Liver (tissue), 9 donors: ENCODE data around the gene CSMD2. TPM values are rescaled to one million over a fixed set of nuclear protein-coding genes. Genes with fewer than 3 reads are reported as not detected.

ENCODE experiments used
- DNase-seq: peaks from one replicate; pipeline ENCODE4 v3.0.0-alpha.2; 2017; ENCODE audit warnings: low spot score
- H3K27ac ChIP-seq, 2 donors: one replicate each; pipeline ENCODE4 v1.7.0; 2013; ENCODE audit warnings: inconsistent platforms in 2 of 2, low read length in 2 of 2, control low read depth in 1 of 2, low read depth in 1 of 2, mild to moderate bottlenecking in 1 of 2
- H3K27me3 ChIP-seq, 4 donors: one replicate each; pipeline versions ENCODE4 v1.6.1 to v1.7.0; 2013; ENCODE audit warnings: low read length in 3 of 4, inconsistent platforms in 1 of 4, mild to moderate bottlenecking in 1 of 4, moderate library complexity in 1 of 4; ENCODE audit not compliant: control insufficient read depth in 4 of 4, insufficient read depth in 4 of 4
- H3K36me3 ChIP-seq, 4 donors: one replicate each; pipeline versions ENCODE4 v1.6.1 to v1.7.0; 2013; ENCODE audit warnings: low read length in 3 of 4, mild to moderate bottlenecking in 3 of 4, low read depth in 1 of 4, moderate library complexity in 1 of 4; ENCODE audit not compliant: control insufficient read depth in 4 of 4, insufficient read depth in 3 of 4
- H3K4me1 ChIP-seq, 4 donors: one replicate each; pipeline versions ENCODE4 v1.6.1 to v1.7.0; 2013; ENCODE audit warnings: low read length in 3 of 4, mild to moderate bottlenecking in 3 of 4, moderate library complexity in 1 of 4; ENCODE audit not compliant: control insufficient read depth in 4 of 4, insufficient read depth in 4 of 4
- H3K4me3 ChIP-seq, 3 donors: one replicate each; pipeline versions ENCODE4 v1.6.1 to v1.7.0; 2013; ENCODE audit warnings: low read length in 3 of 3, control low read depth in 1 of 3, low read depth in 1 of 3, mild to moderate bottlenecking in 1 of 3
- H3K9ac ChIP-seq, 2 donors: one replicate each; pipeline ENCODE4 v1.7.0; 2013; ENCODE audit warnings: low read length in 2 of 2, mild to moderate bottlenecking in 2 of 2, moderate library complexity in 2 of 2, control low read depth in 1 of 2, low read depth in 1 of 2
- H3K9me3 ChIP-seq, 4 donors: one replicate each; pipeline versions ENCODE4 v1.6.1 to v1.7.0; 2013; ENCODE audit warnings: low read length in 3 of 4; ENCODE audit not compliant: control insufficient read depth in 4 of 4
- EGR1 ChIP-seq, 2 donors: IDR thresholded peaks; 2 replicates each; pipeline ENCODE4 v1.6.1; 2016 to 2018; ENCODE audit warnings: antibody characterized with exemption in 2 of 2, low read depth in 2 of 2
- FOXA1 ChIP-seq: IDR thresholded peaks from 2 replicates; pipeline ENCODE4 v1.6.1; 2016; ENCODE audit warnings: antibody characterized with exemption
- FOXA2 ChIP-seq: IDR thresholded peaks from 2 replicates; pipeline ENCODE4 v1.6.1; 2016; ENCODE audit warnings: antibody characterized with exemption
- GABPA ChIP-seq, 2 donors: IDR thresholded peaks in 1 of 2; conservative IDR thresholded peaks in 1 of 2; 2 replicates each; pipeline ENCODE4 v1.6.1; 2016; ENCODE audit warnings: antibody characterized with exemption in 2 of 2, mild to moderate bottlenecking in 1 of 2, moderate library complexity in 1 of 2
- HNF4A ChIP-seq, 2 donors: conservative IDR thresholded peaks; 2 replicates each; pipeline ENCODE4 v1.6.1; 2016; ENCODE audit warnings: antibody characterized with exemption in 2 of 2, mild to moderate bottlenecking in 2 of 2
- HNF4G ChIP-seq: IDR thresholded peaks from 2 replicates; pipeline ENCODE4 v1.6.1; 2016; ENCODE audit warnings: antibody characterized with exemption
- JUND ChIP-seq, 2 donors: IDR thresholded peaks; 2 replicates each; pipeline ENCODE4 v1.6.1; 2016; ENCODE audit warnings: antibody characterized with exemption in 2 of 2
- MAX ChIP-seq: IDR thresholded peaks from 2 replicates; pipeline ENCODE4 v1.6.1; 2016; ENCODE audit warnings: antibody characterized with exemption
- NR2F2 ChIP-seq: IDR thresholded peaks from 2 replicates; pipeline ENCODE4 v1.6.1; 2016; ENCODE audit warnings: antibody characterized with exemption
- RAD21 ChIP-seq, 2 donors: IDR thresholded peaks; 2 replicates each; pipeline ENCODE4 v1.6.1; 2016; ENCODE audit warnings: antibody characterized with exemption in 2 of 2, mild to moderate bottlenecking in 2 of 2
- REST ChIP-seq: IDR thresholded peaks from 2 replicates; pipeline ENCODE4 v1.6.1; 2016; ENCODE audit warnings: antibody characterized with exemption, mild to moderate bottlenecking
- RXRA ChIP-seq, 2 donors: IDR thresholded peaks; 2 replicates each; pipeline ENCODE4 v1.6.1; 2017 to 2018; ENCODE audit warnings: antibody characterized with exemption in 2 of 2, mild to moderate bottlenecking in 1 of 2
- TAF1 ChIP-seq: conservative IDR thresholded peaks from 2 replicates; pipeline ENCODE4 v1.6.1; 2016; ENCODE audit warnings: antibody characterized with exemption, mild to moderate bottlenecking
- YY1 ChIP-seq: IDR thresholded peaks from 2 replicates; pipeline ENCODE4 v1.6.1; 2016; ENCODE audit warnings: antibody characterized with exemption, mild to moderate bottlenecking
- WGBS: extraction: QIAGEN DNeasy Blood & Tissue Kit; methylation state at CpG from one replicate; pipeline ENCODE4 v1.1.7; 2013; 5-methylcytosine and 5-hydroxymethylcytosine counted together
- polyA plus RNA-seq, 2 donors: library from polyadenylated mRNA; stranded (reverse) in 1 of 2; unstranded in 1 of 2; fragments of 200-250 nt in 1 of 2; fragments of >200 nt in 1 of 2; fragmentation: Nextera tagmentation in 1 of 2; extraction: Ambion mirVana in 1 of 2; gene quantifications; one replicate each; pipeline versions ENCODE4 v1.2.1 to v1.2.3, GENCODE V29; 2013 to 2015
- total RNA-seq, 2 donors: library from RNA; depleted of rRNA; stranded (reverse); fragments of >200 nt; gene quantifications; one replicate each; pipeline ENCODE4 v1.2.3, GENCODE V29; 2014
- TF ChIP-seq, protein P1 (sequence below): fragments of 150-350 bp; IDR thresholded peaks from 2 replicates; pipeline ENCODE4 v1.5.1; 2017; ENCODE audit warnings: improper control_type of control experiment, low read depth, low read length; ENCODE audit not compliant: missing input control
- TF ChIP-seq, protein P2 (sequence below): IDR thresholded peaks from 2 replicates; pipeline ENCODE4 v1.6.1; 2016; ENCODE audit warnings: antibody characterized with exemption
- TF ChIP-seq, protein P3 (sequence below): IDR thresholded peaks from 2 replicates; pipeline ENCODE4 v1.6.1; 2016; ENCODE audit warnings: antibody characterized with exemption
- donor health status: healthy.
- donor health status: healthy.
- donor health status: healthy.
- donor health status: healthy.
- donor health status: healthy.

Gene CSMD2
- total and polyA plus RNA-seq, 4 donors = 0.08 to 0.09 TPM; not detected in 2

GRCh38 chr1:33726274-33726804 is 438.7 kb downstream of the CSMD2 start:
- Histone ChIP-seq H3K36me3 (no peaks in the 10 kb centered on the region), H3K27ac (no peak overlapping the region), H3K4me1 (no peaks in the 10 kb centered on the region), H3K9me3 (no peaks in the 10 kb centered on the region), H3K4me3 (no peak overlapping the region), H3K27me3 (peaks cover 0 to 3% (median 0%) of the 10 kb centered on the region in 4 donors), H3K9ac (no peak overlapping the region)
- DNase-seq = no peak
- 71% methylated on average over 6 of the region's 6 CpGs for WGBS
- TF ChIP-seq FOXA2 (no peak), EGR1 (IDR thresholded peaks at IDR 0.05; ENCODE audit: low read depth in 2 of 2) (no peak), HNF4G (no peak), YY1 (no peak), NR2F2 (no peak), TAF1 (no peak), FOXA1 (no peak), RAD21 (IDR thresholded peaks at IDR 0.05) (no peak)
- TF ChIP-seq, protein P1, sequence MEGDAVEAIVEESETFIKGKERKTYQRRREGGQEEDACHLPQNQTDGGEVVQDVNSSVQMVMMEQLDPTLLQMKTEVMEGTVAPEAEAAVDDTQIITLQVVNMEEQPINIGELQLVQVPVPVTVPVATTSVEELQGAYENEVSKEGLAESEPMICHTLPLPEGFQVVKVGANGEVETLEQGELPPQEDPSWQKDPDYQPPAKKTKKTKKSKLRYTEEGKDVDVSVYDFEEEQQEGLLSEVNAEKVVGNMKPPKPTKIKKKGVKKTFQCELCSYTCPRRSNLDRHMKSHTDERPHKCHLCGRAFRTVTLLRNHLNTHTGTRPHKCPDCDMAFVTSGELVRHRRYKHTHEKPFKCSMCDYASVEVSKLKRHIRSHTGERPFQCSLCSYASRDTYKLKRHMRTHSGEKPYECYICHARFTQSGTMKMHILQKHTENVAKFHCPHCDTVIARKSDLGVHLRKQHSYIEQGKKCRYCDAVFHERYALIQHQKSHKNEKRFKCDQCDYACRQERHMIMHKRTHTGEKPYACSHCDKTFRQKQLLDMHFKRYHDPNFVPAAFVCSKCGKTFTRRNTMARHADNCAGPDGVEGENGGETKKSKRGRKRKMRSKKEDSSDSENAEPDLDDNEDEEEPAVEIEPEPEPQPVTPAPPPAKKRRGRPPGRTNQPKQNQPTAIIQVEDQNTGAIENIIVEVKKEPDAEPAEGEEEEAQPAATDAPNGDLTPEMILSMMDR = no peak

GRCh38 chr1:33725556-33726160 is 439.4 kb downstream of the CSMD2 start:
- Histone ChIP-seq H3K4me3 (no peak overlapping the region), H3K9me3 (no peaks in the 10 kb centered on the region), H3K4me1 (no peaks in the 10 kb centered on the region), H3K27me3 (peaks cover 0 to 3% (median 0%) of the 10 kb centered on the region in 4 donors), H3K9ac (no peak overlapping the region), H3K36me3 (no peaks in the 10 kb centered on the region), H3K27ac (no peak overlapping the region)
- TF ChIP-seq REST (no peak), TAF1 (no peak), JUND (IDR thresholded peaks at IDR 0.05) (no peak), NR2F2 (no peak), GABPA (IDR thresholded peaks at IDR 0.05 in 1 of 2, conservative IDR thresholded peaks at IDR 0.05 in 1 of 2) (no peak), EGR1 (IDR thresholded peaks at IDR 0.05; ENCODE audit: low read depth in 2 of 2) (no peak), HNF4G (no peak), FOXA1 (no peak), RAD21 (IDR thresholded peaks at IDR 0.05) (no peak), FOXA2 (no peak), YY1 (no peak), HNF4A (conservative IDR thresholded peaks at IDR 0.05) (no peak), RXRA (IDR thresholded peaks at IDR 0.05) (no peak), MAX (no peak)
- TF ChIP-seq, protein P2, sequence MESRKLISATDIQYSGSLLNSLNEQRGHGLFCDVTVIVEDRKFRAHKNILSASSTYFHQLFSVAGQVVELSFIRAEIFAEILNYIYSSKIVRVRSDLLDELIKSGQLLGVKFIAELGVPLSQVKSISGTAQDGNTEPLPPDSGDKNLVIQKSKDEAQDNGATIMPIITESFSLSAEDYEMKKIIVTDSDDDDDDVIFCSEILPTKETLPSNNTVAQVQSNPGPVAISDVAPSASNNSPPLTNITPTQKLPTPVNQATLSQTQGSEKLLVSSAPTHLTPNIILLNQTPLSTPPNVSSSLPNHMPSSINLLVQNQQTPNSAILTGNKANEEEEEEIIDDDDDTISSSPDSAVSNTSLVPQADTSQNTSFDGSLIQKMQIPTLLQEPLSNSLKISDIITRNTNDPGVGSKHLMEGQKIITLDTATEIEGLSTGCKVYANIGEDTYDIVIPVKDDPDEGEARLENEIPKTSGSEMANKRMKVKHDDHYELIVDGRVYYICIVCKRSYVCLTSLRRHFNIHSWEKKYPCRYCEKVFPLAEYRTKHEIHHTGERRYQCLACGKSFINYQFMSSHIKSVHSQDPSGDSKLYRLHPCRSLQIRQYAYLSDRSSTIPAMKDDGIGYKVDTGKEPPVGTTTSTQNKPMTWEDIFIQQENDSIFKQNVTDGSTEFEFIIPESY = no peak
- TF ChIP-seq, protein P3, sequence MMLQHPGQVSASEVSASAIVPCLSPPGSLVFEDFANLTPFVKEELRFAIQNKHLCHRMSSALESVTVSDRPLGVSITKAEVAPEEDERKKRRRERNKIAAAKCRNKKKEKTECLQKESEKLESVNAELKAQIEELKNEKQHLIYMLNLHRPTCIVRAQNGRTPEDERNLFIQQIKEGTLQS = no peak
- TF ChIP-seq, protein P1 = no peak
- 73% methylated on average over 4 of the region's 4 CpGs for WGBS
- DNase-seq = no peak
